Activated T-cell treated with anti-CD3 and anti-CD28 coated beads for 1 hour (primary cell): ENCODE measurements around the gene KIZ.

Experiments
- DNase-seq: peaks from one replicate; pipeline ENCODE4 v3.0.0-alpha.2; 2020; ENCODE audit warnings: low read depth

Gene KIZ

GRCh38 chr20:21104921-21105320 is 21.0 kb upstream of the KIZ start:
- DNase-seq: no peak

- DNase-seq: no peak
These were observed 20.3 kb upstream of the KIZ start for GRCh38 chr20:21105429-21106170.

- no peak for DNase-seq
These were observed 19.5 kb upstream of the KIZ start, which contains the start of gene LINC00237 for GRCh38 chr20:21106171-21107017. Gene LINC00237, minus strand, starts transcription at chr20:21106358.

- no peak for DNase-seq
These were observed 16.7 kb upstream of the KIZ start for GRCh38 chr20:21109144-21109543.

GRCh38 chr20:21110811-21111210 is 15.1 kb upstream of the KIZ start:
- no peak for DNase-seq

GRCh38 chr20:21111416-21111815 is 14.5 kb upstream of the KIZ start:
- DNase-seq: no peak

- DNase-seq: no peak
These were observed 12.2 kb upstream of the KIZ start for GRCh38 chr20:21113697-21114096.

- DNase-seq: no peak
These were observed 11.3 kb upstream of the KIZ start for GRCh38 chr20:21114584-21114983.

- no peak for DNase-seq
These were observed 8.4 kb upstream of the KIZ start for GRCh38 chr20:21117521-21117920.

- no peak for DNase-seq
These were observed 7.7 kb upstream of the KIZ start for GRCh38 chr20:21118138-21118537.

- DNase-seq: no peak
These were observed 7.1 kb upstream of the KIZ start for GRCh38 chr20:21118782-21119181.

- no peak for DNase-seq
These were observed 1.7 kb upstream of the KIZ start for GRCh38 chr20:21124190-21124589.

- DNase-seq: no peak
These were observed 622 bp upstream of the KIZ start for GRCh38 chr20:21125072-21125848.

GRCh38 chr20:21126581-21126870 is 644 bp downstream of the KIZ start:
- no peak for DNase-seq

GRCh38 chr20:21127201-21127981 is 1.5 kb downstream of the KIZ start:
- no peak for DNase-seq

GRCh38 chr20:21129861-21130260 is 4.0 kb downstream of the KIZ start:
- DNase-seq: no peak

- no peak for DNase-seq
These were observed 7.5 kb downstream of the KIZ start for GRCh38 chr20:21133404-21133803.

- DNase-seq: no peak
These were observed 8.2 kb downstream of the KIZ start for GRCh38 chr20:21133917-21134622.

GRCh38 chr20:21134883-21135493 is 9.1 kb downstream of the KIZ start:
- DNase-seq: no peak

- no peak for DNase-seq
These were observed 10.3 kb downstream of the KIZ start for GRCh38 chr20:21136015-21136732.
